ENCODE results near the gene DLG4.

DNA sequence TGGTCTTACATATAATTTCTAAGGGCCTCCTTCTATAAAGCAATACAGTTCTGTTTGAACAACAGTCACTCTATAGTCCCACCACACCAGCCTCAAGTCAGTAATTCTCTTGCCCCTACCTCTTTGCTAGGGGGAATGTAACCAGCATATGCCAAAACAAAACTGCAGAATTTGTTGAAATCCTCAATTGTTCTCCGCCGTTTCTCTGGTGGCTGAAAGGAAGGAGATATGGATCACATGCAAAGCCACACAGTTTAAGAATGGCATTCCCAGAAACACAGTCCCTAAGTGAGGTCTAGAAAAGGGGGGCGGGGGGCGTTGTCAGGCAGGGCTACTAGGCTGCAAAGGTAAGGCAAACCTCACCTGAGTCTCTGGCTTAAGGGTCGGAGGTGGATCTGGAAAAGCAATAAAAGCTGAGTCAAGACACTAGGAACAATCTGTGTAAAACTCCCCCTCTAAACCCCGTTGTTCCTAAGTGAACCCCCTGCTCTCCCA lies 17.7 kb upstream of the DLG4 start:
- TF ChIP-seq ARNTL (CRISPR knock-in tag; IDR thresholded peaks at IDR 0.05; ENCODE audit: borderline replicate concordance, low read depth), result no peak
- TF ChIP-seq, protein P1, sequence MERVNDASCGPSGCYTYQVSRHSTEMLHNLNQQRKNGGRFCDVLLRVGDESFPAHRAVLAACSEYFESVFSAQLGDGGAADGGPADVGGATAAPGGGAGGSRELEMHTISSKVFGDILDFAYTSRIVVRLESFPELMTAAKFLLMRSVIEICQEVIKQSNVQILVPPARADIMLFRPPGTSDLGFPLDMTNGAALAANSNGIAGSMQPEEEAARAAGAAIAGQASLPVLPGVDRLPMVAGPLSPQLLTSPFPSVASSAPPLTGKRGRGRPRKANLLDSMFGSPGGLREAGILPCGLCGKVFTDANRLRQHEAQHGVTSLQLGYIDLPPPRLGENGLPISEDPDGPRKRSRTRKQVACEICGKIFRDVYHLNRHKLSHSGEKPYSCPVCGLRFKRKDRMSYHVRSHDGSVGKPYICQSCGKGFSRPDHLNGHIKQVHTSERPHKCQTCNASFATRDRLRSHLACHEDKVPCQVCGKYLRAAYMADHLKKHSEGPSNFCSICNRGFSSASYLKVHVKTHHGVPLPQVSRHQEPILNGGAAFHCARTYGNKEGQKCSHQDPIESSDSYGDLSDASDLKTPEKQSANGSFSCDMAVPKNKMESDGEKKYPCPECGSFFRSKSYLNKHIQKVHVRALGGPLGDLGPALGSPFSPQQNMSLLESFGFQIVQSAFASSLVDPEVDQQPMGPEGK (CRISPR knock-in tag; IDR thresholded peaks at IDR 0.05; ENCODE audit: borderline replicate concordance), result no peak
- no peak for TF ChIP-seq GLIS3 (CRISPR knock-in tag; IDR thresholded peaks at IDR 0.05)
- TF ChIP-seq TCF4 (CRISPR knock-in tag; IDR thresholded peaks at IDR 0.05; ENCODE audit: borderline replicate concordance), result no peak
